CD14-positive monocyte (primary cell): ENCODE data around the gene MYO15B. TPM values are rescaled to one million over a fixed set of nuclear protein-coding genes. Genes with fewer than 3 reads are reported as not detected.

ENCODE experiments used
- DNase-seq, 3 donors: peaks; one replicate each; pipeline ENCODE4 v3.0.0-alpha.2; 2011 to 2022
- H2AFZ ChIP-seq: 2 replicates; pipeline ENCODE4 v1.6.0; 2012; ENCODE audit warnings: mild to moderate bottlenecking, low read depth, low read length, inconsistent platforms; ENCODE audit not compliant: insufficient read depth, poor library complexity, severe bottlenecking
- H3K27ac ChIP-seq, 2 donors: 1 replicate in 1 of 2; 2 replicates in 1 of 2; pipeline ENCODE4 v1.5.1; 2012 to 2013; ENCODE audit warnings: low read length in 2 of 2, control low read depth in 1 of 2, inconsistent platforms in 1 of 2, low read depth in 1 of 2, mild to moderate bottlenecking in 1 of 2
- H3K27me3 ChIP-seq, 2 donors: one replicate each; pipeline versions ENCODE4 v1.6.0 to v1.6.1; 2011 to 2013; ENCODE audit warnings: low read length in 2 of 2; ENCODE audit not compliant: control insufficient read depth in 2 of 2, insufficient read depth in 2 of 2
- H3K36me3 ChIP-seq, 2 donors: replicated peaks in 1 of 2; 1 replicate in 1 of 2; 2 replicates in 1 of 2; pipeline versions ENCODE4 v1.5.1 to v1.6.1; 2012 to 2013; ENCODE audit warnings: low read length in 2 of 2, control low read depth in 1 of 2, inconsistent platforms in 1 of 2, mild to moderate bottlenecking in 1 of 2; ENCODE audit not compliant: insufficient read depth in 2 of 2, control insufficient read depth in 1 of 2
- H3K4me1 ChIP-seq, 2 donors: 1 replicate in 1 of 2; 2 replicates in 1 of 2; pipeline versions ENCODE4 v1.5.1 to v1.6.1; 2012 to 2013; ENCODE audit warnings: low read length in 2 of 2, control low read depth in 1 of 2, inconsistent platforms in 1 of 2, mild to moderate bottlenecking in 1 of 2, moderate library complexity in 1 of 2; ENCODE audit not compliant: insufficient read depth in 2 of 2, control insufficient read depth in 1 of 2
- H3K4me2 ChIP-seq: replicated peaks from 2 replicates; pipeline ENCODE3; 2012; ENCODE audit warnings: low read length, moderate library complexity, mild to moderate bottlenecking; ENCODE audit not compliant: poor library complexity, severe bottlenecking; ENCODE audit errors: extremely low read depth
- H3K4me3 ChIP-seq, 3 experiments: fragments of 200-600 bp in 1 of 3; sonication (generic) in 1 of 3; replicated peaks in 1 of 3; 1 replicate in 2 of 3; 2 replicates in 1 of 3; pipeline ENCODE4 v1.5.1; 2011 to 2013; ENCODE audit warnings: low read length in 3 of 3, mild to moderate bottlenecking in 3 of 3, control low read depth in 2 of 3, low read depth in 2 of 3, inconsistent platforms in 1 of 3, moderate library complexity in 1 of 3
- H3K79me2 ChIP-seq: 2 replicates; pipeline ENCODE4 v1.6.0; 2012; ENCODE audit warnings: mild to moderate bottlenecking, control low read depth, inconsistent platforms, low read length, moderate library complexity; ENCODE audit not compliant: insufficient read depth
- H3K9ac ChIP-seq: 2 replicates; pipeline ENCODE4 v1.6.0; 2017; ENCODE audit warnings: low read length, mild to moderate bottlenecking; ENCODE audit not compliant: insufficient read depth, poor library complexity, severe bottlenecking
- H3K9me3 ChIP-seq, 2 donors: replicated peaks in 1 of 2; 1 replicate in 1 of 2; 2 replicates in 1 of 2; pipeline versions ENCODE4 v1.5.1 to v1.6.1; 2012 to 2013; ENCODE audit warnings: low read length in 2 of 2, control low read depth in 1 of 2; ENCODE audit not compliant: control insufficient read depth in 1 of 2, insufficient read depth in 1 of 2
- H4K20me1 ChIP-seq: 2 replicates; pipeline ENCODE4 v1.6.0; 2012; ENCODE audit warnings: mild to moderate bottlenecking, low read length, control low read depth, moderate library complexity; ENCODE audit not compliant: insufficient read depth
- H3K27ac Mint-ChIP-seq, 7 donors: one replicate each; pipeline ENCODE4 v1.8.0; 2020; ENCODE audit warnings: mild to moderate bottlenecking in 7 of 7, mixed read lengths in 7 of 7, moderate library complexity in 6 of 7, inconsistent platforms in 2 of 7
- H3K27me3 Mint-ChIP-seq, 3 donors: one replicate each; pipeline ENCODE4 v1.8.0; 2021 to 2022; ENCODE audit warnings: low read depth in 3 of 3, mild to moderate bottlenecking in 3 of 3, mixed read lengths in 3 of 3, moderate library complexity in 3 of 3, inconsistent platforms in 1 of 3
- H3K36me3 Mint-ChIP-seq, 2 donors: one replicate each; pipeline ENCODE4 v1.8.0; 2020; ENCODE audit warnings: mixed read lengths in 2 of 2, inconsistent platforms in 1 of 2, mild to moderate bottlenecking in 1 of 2
- H3K4me1 Mint-ChIP-seq: one replicate; pipeline ENCODE4 v1.8.0; 2020; ENCODE audit warnings: mild to moderate bottlenecking, mixed read lengths
- H3K4me3 Mint-ChIP-seq, 2 donors: one replicate each; pipeline ENCODE4 v1.8.0; 2020; ENCODE audit warnings: mild to moderate bottlenecking in 2 of 2, mixed read lengths in 2 of 2, moderate library complexity in 1 of 2
- H3K9me3 Mint-ChIP-seq, 7 donors: one replicate each; pipeline ENCODE4 v1.8.0; 2020 to 2022; ENCODE audit warnings: mixed read lengths in 7 of 7, mild to moderate bottlenecking in 6 of 7, moderate library complexity in 6 of 7, inconsistent platforms in 2 of 7
- WGBS: methylation state at CpG from one replicate; pipeline ENCODE4 v1.1.5; 2013; ENCODE audit warnings: missing lambda C conversion rate; ENCODE audit not compliant: insufficient coverage; 5-methylcytosine and 5-hydroxymethylcytosine counted together
- intact Hi-C, 2 donors: fragments of 100-400 bp; cut with micrococcal nuclease; formaldehyde crosslinking; loops; one replicate each; pipeline versions ENCODE4 v1.15.0 to v1.15.1; 2023
- polyA plus RNA-seq, 3 donors: library from polyadenylated mRNA; depleted of rRNA in 1 of 3; unstranded in 2 of 3; stranded (reverse) in 1 of 3; fragments of 300-500 nt in 2 of 3; fragments of >200 nt in 1 of 3; fragmentation: Illumina TruSeq in 2 of 3; gene quantifications; 1 replicate in 2 of 3; 2 replicates in 1 of 3; pipeline ENCODE4 v1.2.3, GENCODE V29; 2012 to 2021
- TF ChIP-seq, protein P1 (sequence below): fragments of 200-600 bp; IDR thresholded peaks from one replicate; pipeline ENCODE4 v1.8.0; 2022; ENCODE audit warnings: antibody characterized with exemption, mild to moderate bottlenecking

Gene MYO15B
- polyA plus RNA-seq, 3 donors: 0.17 to 596 (median 0.62) TPM

DNA sequence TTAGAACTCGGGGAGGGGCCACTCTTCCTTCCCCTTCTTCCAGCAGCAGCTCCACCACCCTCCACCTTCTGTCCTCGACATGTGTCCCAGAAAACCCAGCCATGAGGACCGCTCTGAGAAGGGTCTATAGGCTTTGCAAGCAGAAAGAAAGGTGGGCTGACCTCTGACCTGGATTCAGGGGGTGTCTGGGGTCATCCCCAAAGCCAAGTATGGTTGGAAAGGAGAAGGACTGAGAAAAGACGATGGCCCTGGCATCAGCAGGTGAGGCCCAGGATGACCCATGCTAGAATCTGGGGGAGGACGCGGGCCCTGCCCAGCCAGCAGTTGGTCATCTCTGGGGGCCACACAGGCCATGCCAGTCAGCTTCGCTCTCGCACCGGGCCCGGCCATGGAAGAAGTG lies 39.5 kb downstream of the MYO15B start:
- no peaks in the 10 kb centered on the region for H4K20me1 ChIP-seq
- H3K4me1 ChIP-seq: no peaks in the 10 kb centered on the region
- H2AFZ ChIP-seq: no peak overlapping the region
- TF ChIP-seq, protein P1, sequence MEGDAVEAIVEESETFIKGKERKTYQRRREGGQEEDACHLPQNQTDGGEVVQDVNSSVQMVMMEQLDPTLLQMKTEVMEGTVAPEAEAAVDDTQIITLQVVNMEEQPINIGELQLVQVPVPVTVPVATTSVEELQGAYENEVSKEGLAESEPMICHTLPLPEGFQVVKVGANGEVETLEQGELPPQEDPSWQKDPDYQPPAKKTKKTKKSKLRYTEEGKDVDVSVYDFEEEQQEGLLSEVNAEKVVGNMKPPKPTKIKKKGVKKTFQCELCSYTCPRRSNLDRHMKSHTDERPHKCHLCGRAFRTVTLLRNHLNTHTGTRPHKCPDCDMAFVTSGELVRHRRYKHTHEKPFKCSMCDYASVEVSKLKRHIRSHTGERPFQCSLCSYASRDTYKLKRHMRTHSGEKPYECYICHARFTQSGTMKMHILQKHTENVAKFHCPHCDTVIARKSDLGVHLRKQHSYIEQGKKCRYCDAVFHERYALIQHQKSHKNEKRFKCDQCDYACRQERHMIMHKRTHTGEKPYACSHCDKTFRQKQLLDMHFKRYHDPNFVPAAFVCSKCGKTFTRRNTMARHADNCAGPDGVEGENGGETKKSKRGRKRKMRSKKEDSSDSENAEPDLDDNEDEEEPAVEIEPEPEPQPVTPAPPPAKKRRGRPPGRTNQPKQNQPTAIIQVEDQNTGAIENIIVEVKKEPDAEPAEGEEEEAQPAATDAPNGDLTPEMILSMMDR: no peak
- no peak for DNase-seq
- Mint-ChIP-seq H3K9me3 (peaks cover 0 to 2% (median 0%) of the 10 kb centered on the region in 7 donors), H3K4me3 (no peak overlapping the region), H3K4me1 (no peaks in the 10 kb centered on the region), H3K27me3 (peaks cover 0 to 4% (median 3%) of the 10 kb centered on the region in 3 donors), H3K36me3 (peaks cover 36 to 72% of the 10 kb centered on the region in 2 donors), H3K27ac (no peak overlapping the region)
- H3K9me3 ChIP-seq: no peaks in the 10 kb centered on the region
- intact Hi-C loops: no loop called here
- peaks cover 62% of the 10 kb centered on the region in 2 donors for H3K36me3 ChIP-seq
- H3K9ac ChIP-seq: no peak overlapping the region
- no peak overlapping the region for H3K4me3 ChIP-seq
- H3K27ac ChIP-seq: no peak overlapping the region
- no peaks in the 10 kb centered on the region for H3K79me2 ChIP-seq
- no peaks in the 10 kb centered on the region for H3K27me3 ChIP-seq
- 97% methylated on average over 6 of the region's 10 CpGs for WGBS
- H3K4me2 ChIP-seq: no peak overlapping the region

DNA sequence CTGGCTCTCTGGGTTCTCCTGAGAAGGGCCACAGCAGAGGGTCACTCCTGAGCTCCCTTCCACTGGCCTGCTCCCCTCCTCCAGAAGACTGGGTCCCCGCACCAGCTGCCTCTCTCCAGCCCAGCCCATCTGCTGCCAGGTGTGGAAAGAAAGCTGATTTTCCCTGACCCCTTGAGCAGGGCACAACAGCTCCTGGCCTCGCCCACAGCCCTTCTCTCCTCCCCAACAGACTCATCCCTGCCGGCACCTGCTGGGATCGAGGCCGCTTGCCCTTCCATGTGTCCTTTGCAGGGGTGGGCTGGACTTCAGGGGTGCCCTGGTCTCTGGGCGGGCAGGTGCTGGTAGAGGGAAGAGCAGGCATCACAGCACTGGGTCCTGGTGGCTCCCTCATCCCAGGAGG lies 40.8 kb downstream of the MYO15B start:
- Histone ChIP-seq H3K4me3 (no peak overlapping the region), H3K4me1 (peaks cover 5 to 6% of the 10 kb centered on the region in 2 donors), H3K4me2 (no peak overlapping the region), H2AFZ (no peak overlapping the region), H3K9ac (no peak overlapping the region), H3K27ac (no peak overlapping the region), H3K27me3 (no peaks in the 10 kb centered on the region), H3K36me3 (peaks cover 52% of the 10 kb centered on the region in 2 donors), H3K79me2 (no peaks in the 10 kb centered on the region), H3K9me3 (no peaks in the 10 kb centered on the region), H4K20me1 (peaks cover 9% of the 10 kb centered on the region)
- no peak for DNase-seq
- intact Hi-C loops: no loop called here
- Mint-ChIP-seq H3K36me3 (peaks cover 30 to 59% of the 10 kb centered on the region in 2 donors), H3K27ac (peak overlapping the region in 3 of 7 donors; percentile 21 to 52 (median 41)), H3K4me3 (no peak overlapping the region), H3K9me3 (peaks cover 0 to 2% (median 0%) of the 10 kb centered on the region in 7 donors), H3K4me1 (peaks cover 5% of the 10 kb centered on the region), H3K27me3 (peaks cover under 1 to 5% (median 3%) of the 10 kb centered on the region in 3 donors)
- TF ChIP-seq, protein P1: no peak
- WGBS: 90% methylated on average over 3 of the region's 6 CpGs
